ENCODE results near the gene PANK1. TPM values are rescaled to one million over a fixed set of nuclear protein-coding genes. Genes with fewer than 3 reads are reported as not detected.

Gene PANK1
- polyA plus RNA-seq, 1 of the 3 experiments (the other 2 are of a cell fraction), result 4.2 TPM

- Histone ChIP-seq H3K4me3 (ENCODE audit: low read depth in 2 of 2, low read length in 1 of 2) (no peak overlapping the region), H3K9me3 (no peaks in the 10 kb centered on the region), H3K79me2 (ENCODE audit: insufficient read depth) (peaks cover 7% of the 10 kb centered on the region; the same call in 1 of the 2 replicates), H3K27ac (ENCODE audit: low read depth in 2 of 2, low read length in 1 of 2) (no peak overlapping the region), H3K9me2 (no peaks in the 10 kb centered on the region), H3K4me1 (ENCODE audit: control insufficient read depth in 1 of 2, insufficient read depth in 2 of 2, low read depth in 1 of 2, low read length in 1 of 2) (no peaks in the 10 kb centered on the region), H3K4me2 (no peak overlapping the region), H2AFZ (ENCODE audit: low read depth) (no peak overlapping the region), H3F3A (replicated peaks; ENCODE audit: insufficient read depth) (no peaks in the 10 kb centered on the region), H3K27me3 (ENCODE audit: insufficient read depth) (no peaks in the 10 kb centered on the region), H4K20me1 (ENCODE audit: insufficient read depth) (no peaks in the 10 kb centered on the region), H3K9ac (no peak overlapping the region), H3K36me3 (replicated peaks in 1 of 2; ENCODE audit: control insufficient read depth in 1 of 2, insufficient read depth in 2 of 2, low read length in 1 of 2) (peaks cover 17 to 25% of the 10 kb centered on the region in 2 experiments)
- TF ChIP-seq GATA2 (CRISPR knock-in tag; IDR thresholded peaks at IDR 0.05) (no peak), EP300 (IDR thresholded peaks at IDR 0.05; ENCODE audit: borderline replicate concordance in 1 of 2, low read depth in 1 of 2, low read length in 1 of 2) (no peak), YY1 (IDR thresholded peaks at IDR 0.05; ENCODE audit: low read depth) (no peak), REST (IDR thresholded peaks at IDR 0.05; ENCODE audit: low read depth, low read length) (no peak), CHD2 (IDR thresholded peaks at IDR 0.05; ENCODE audit: low read length, partially characterized antibody) (no peak), CTCF (IDR thresholded peaks at IDR 0.05) (no peak), FOXM1 (IDR thresholded peaks at IDR 0.05; ENCODE audit: low read depth) (no peak), RAD21 (IDR thresholded peaks at IDR 0.05; ENCODE audit: low read length) (no peak), POLR2AphosphoS5 (IDR thresholded peaks at IDR 0.05; ENCODE audit: low read depth, low read length) (no peak), RXRA (IDR thresholded peaks at IDR 0.05; ENCODE audit: borderline replicate concordance, low read depth) (no peak), USF2 (IDR thresholded peaks at IDR 0.05; ENCODE audit: borderline replicate concordance, low read depth, low read length) (no peak), MEF2A (IDR thresholded peaks at IDR 0.05; ENCODE audit: borderline replicate concordance, low read depth) (no peak), ZBTB33 (IDR thresholded peaks at IDR 0.05; ENCODE audit: borderline replicate concordance, low read depth) (no peak), ELF1 (IDR thresholded peaks at IDR 0.05) (no peak), USF1 (IDR thresholded peaks at IDR 0.05; ENCODE audit: borderline replicate concordance, low read depth) (no peak), TAF1 (IDR thresholded peaks at IDR 0.05; ENCODE audit: borderline replicate concordance, low read depth, low read length) (no peak)
- ChIA-PET POLR2A (no interaction called here), CTCF (no interaction called here)
- 91% methylated on average over 3 of the region's 3 CpGs for WGBS (ENCODE audit: low lambda C conversion rate)
- no peak for DNase-seq
Observed at GRCh38 chr10:89613582-89613981, 31.5 kb downstream of the PANK1 start.
